HG02763 (cell line): ENCODE results near the gene RAD51D.
A peak's percentile ranks its signal among the peaks of the same experiment; 100 is the strongest.
"Not testable (repeated sequence)": the region's sequence is repeated elsewhere in the genome, so short reads cannot be mapped to it uniquely, and the experiment has no call there.

Experiments used
- ATAC-seq: cut with Tn5 transposase; IDR thresholded peaks from one replicate; pipeline ENCODE4 v1.9.1; 2021; ENCODE audit warnings: mild to moderate bottlenecking, moderate library complexity; ENCODE audit not compliant: unreplicated experiment

Gene RAD51D

DNA sequence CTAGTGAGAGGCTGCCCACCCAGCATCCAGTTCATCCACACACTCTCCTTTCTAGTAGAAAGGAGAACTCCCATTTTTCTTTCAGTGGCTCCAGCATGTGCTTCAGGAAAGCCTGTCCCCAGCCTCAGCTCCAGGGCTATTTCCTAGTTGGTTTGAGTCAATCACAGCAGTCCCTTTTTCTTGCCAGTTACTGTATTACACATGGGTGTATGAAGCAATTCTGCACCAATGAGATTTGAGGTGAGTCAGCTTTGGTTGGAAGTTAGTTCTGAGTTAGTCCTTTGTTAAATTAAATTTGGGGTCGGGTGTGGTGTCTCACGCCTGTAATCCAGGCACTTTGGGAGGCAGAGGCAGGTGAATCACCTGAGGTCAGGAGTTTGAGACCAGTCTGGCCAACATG lies 24.8 kb downstream of the RAD51D start:
- no peak for ATAC-seq

DNA sequence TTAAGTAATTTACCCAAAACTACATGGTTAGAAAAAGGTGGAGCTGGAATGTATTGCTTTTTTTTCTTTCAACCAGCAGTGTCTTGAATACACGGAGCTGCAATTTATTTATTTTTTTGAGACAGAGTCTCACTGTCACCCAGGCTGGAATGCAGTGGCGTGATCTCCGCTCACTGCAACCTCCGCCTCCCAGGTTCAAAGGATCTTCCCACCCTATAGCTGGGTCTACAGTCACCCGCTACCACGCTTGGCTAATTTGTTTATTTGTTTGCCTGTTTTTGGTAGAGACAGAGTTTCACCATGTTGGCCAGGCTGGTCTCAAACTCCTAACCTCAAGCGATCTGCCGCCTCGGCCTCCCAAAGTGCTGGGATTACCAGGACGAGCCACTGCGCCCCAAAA lies 29.0 kb downstream of the RAD51D start:
- not testable (repeated sequence) for ATAC-seq

DNA sequence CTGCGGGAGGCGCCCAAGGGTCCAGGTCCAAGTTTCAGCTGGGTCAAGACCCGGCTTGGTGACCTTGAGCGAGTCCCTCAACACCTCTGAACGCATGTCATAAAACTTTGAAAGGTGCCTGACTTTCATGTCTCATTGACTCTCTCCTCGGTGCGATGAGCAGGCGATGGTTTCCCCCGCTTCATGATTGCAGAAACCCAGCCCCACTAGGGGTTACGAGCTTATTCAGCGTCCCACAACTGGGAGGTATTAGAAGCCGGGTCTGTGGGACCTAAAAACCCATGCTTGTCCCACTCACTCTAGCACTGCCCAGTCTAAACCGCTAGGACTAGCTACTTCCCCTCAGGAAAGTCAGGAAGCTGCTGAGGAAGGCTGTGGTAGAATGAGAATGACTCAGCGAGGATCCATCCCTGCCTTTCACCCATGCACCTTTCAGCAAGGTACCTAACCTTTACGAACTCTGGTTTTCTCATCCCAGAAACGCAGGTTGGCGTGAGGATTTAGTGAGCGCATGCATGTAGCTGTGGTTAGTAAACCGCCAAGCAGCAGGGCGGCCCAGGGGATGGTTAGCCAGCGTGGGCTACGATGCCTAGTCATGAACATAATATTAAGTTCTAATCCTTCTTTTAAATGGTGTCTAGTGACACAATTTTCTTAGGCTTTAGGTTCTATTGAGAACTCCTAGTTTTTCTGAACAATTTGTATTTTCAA lies 29.9 kb downstream of the RAD51D start:
- ATAC-seq, result peak; percentile 7

DNA sequence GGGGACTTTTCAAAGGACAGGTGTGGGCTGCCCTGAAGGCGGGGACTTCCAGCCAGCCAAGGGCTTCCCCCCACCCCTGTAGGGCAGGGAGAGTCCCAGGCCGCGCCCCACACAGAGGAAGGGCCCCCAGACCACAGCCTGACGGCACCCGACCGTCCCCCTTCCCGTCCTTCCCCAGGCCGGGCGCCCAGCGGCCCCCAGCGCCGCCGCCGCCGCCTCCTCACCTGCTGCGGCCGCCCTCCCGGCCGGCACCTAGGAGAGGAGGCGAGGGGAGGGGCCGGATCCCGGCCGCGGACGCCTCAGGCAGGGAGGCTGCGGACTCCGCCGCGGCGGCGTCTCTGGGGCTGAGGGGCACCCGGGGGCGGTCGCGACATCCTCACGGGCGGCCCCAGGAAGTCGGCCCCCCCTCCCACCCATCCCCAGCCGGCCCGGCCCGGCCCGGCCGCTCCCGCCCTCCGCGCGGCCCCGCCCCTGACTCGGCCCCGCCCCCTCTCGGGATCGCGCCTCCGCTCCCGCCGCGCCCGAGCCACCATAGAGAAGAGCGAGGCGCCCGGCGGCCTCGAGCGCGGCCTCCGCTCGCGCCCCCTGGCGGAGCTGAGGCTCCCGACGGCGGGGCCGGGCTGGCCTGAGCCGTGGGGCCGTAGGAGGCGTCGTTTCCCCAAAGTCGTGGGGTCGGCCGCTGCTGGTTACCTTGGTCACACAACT lies 30.6 kb downstream of the RAD51D start:
- ATAC-seq, result peak; percentile 72

DNA sequence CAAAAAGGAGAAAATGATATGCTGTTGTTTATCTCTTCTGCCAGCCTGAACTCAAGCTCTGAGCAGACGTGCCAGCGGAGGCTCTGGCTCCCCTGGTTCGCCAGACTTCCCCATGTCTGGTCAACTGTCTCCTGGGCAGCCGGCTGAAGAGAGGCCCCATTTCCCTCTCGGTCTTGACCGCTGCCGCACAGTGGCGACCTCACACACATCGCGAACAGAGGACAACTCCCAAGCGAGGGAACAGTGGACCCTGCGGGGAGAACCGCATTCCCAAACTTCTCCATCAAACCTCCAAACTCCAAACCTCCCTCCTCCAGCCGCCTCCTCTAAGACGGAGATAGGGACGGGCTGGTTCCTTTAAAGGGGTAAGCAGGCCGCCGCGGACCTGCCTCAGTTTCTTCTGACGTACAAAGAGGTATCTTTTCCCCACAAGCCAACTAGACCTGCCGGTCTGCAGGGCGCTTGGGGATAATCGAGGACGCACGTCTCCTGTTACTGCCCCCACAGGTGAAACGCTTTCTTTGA lies 31.2 kb downstream of the RAD51D start:
- ATAC-seq, result no peak

DNA sequence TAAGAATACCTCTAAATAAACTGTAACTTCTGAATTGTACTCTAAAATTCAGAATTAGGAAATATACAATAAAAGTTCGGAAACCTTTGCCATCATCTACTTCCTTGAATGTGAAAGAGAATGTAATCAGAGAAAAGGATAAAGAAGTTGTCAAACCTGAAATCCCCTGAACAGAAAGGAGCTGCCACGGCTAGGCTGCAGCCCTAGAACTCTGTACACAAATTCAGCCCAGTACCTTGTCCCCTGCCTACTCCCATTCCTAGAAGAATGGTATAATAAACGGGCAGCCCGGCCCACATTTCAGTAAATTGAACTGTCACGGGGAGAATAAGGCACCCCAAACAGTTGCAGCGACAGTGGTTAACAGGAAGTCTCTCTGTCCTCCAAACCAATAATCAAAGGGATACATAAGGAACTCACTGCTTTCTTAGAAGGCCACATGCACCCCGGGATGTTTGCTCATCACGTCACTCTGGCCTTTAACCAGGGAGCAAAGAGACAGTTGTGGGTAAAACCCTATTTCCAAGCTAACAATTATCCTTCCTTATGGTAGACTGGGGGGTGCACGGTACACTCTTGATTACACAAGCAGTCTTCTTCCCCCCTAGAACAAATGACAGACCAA lies 31.8 kb downstream of the RAD51D start:
- no peak for ATAC-seq

DNA sequence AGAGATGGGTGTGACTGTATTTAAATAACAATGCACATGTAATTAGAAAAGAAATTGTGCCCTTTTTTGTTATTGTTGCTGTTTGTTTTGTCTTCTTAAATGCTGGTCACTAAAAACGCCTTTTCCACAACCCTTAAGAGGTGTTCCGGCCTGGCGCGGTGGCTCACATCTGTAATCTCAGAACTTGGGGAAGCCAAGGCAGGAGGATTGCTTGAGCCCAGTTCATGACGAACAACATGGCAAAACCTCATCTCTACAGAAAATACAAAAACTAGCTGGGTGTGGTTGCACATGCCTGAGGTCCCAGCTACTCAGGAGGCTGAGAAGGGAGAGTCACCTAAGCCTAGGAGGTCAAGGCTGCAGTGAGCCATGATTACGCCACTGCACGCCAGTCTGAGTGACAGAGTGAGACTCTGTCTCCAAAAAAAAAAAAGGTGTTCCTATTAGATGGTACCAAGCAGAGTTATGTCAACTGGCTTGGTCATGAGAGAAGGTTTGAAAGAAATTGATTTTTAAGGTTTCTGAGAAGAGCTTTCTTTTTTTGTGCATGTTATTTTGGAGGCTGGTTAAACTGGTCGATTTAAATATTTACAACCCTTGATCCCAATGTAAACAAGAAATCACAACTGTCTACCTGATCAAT lies 32.6 kb downstream of the RAD51D start:
- no peak for ATAC-seq

DNA sequence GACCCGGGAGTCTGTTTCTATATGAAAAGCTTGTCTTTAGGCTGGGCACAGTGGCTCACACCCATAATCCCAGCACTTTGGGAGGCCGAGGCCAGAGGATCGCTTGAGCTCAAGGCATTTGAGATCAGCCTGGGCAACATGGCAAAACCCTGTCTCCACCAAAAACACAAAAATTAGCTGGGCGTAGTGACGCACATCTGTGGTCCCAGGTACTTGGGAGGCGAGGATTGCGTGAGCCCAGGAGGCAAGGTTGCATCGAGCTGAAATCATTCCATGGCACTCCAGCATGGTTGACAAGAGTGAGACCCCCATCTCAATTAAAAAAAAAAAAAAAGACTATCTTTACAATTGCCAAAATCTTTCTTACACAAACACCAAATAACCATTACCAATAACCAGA lies 33.5 kb downstream of the RAD51D start:
- no peak for ATAC-seq

DNA sequence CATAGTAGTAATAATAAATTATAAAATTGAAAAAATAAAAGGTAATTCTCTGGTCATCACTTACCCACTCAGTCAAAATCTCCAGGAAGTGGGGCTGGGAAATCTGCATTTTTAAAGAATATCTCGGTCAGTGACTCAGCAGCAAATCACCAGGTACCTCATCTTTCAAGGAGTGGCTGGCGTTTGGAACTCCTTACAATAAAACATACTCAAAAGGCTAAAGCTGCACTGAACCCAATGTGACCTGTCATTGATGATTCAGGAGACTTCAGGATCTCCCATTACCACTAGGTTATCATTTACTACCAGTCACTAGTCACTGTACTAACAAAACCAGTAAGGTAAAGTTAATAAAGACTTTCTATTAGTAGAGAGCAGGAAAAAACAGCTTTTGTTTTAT lies 34.7 kb downstream of the RAD51D start:
- ATAC-seq, result no peak

DNA sequence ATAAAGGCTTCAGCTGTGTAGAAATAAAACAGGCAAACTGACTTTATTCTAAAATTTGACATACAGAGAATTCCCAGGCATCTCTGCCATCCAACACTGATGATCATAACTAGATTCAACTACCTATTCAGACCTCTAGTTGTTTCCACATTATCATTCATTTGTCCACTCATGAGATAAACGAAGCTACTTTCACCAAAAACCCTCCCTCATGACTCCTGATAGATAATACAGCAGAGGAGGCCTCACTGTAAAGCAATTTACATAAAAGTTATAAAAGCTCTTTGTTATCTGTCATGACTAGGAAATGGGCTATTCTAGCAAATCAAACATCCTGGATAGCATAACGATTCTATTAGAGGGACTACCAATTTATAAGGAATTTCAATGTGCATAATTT lies 36.6 kb downstream of the RAD51D start:
- ATAC-seq, result no peak

DNA sequence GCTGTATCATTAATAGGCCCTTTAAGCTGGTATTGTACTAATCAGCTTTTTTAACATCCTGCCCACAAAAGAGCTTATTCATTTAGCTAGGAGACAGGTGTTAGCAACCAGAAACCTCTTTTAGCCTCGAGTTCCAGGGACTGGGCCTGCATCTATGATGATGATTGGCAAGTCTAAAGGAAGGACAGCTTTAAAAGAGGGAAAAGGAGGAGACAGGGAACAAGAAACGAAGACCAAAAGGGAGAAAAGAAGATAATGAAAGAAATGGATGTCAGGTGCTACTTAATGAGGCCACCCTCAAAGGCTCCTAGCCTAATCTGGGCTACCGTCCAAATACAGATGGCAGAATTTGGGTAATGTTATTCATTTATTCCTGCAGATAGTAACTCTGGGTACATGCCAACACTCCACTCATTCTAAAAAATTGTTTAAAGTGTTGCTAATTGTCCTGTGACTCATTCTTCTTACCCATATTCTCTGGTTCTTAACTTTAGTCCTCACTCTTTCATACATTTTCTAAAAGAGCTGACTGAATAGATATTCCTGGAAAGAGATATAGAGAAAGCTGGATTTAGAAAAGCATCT lies 37.5 kb downstream of the RAD51D start:
- ATAC-seq, result no peak

DNA sequence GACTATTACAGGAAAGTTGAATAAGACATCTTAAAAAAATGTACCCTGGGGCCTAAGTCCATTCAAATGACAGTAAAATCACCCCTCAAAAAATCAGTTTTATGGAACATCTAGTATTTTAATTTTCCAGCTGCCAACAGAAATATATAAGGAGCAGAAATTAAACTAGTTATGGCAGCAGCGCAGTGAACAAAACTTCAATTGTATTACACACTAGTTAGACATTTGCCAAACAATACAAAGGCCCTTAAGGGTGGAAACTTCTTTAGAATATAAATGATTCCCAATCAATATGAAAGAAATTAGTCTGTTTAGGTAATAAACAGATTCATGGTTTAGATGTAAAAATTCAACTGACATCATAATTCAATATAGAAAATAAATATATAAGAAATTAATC lies 38.0 kb downstream of the RAD51D start:
- ATAC-seq, result no peak

DNA sequence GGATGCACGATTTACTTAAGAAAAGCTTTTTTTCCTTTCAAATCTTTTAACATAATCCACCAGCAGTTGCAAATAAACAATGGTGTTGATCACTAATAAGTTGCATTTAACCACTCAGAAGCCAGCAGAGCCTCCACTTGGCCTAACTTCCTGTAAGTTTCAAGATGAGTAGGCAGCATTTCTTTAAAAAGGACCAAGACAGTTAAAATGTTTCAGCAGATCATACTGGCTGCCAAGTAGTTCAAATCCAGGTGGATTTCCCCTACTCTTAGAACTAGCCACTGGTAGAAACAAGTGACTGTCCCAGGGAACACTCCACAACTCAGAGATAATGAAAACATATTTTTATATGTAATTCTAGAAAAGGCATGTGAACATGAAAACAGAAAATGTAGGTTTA lies 39.1 kb downstream of the RAD51D start:
- peak; percentile 62 for ATAC-seq

DNA sequence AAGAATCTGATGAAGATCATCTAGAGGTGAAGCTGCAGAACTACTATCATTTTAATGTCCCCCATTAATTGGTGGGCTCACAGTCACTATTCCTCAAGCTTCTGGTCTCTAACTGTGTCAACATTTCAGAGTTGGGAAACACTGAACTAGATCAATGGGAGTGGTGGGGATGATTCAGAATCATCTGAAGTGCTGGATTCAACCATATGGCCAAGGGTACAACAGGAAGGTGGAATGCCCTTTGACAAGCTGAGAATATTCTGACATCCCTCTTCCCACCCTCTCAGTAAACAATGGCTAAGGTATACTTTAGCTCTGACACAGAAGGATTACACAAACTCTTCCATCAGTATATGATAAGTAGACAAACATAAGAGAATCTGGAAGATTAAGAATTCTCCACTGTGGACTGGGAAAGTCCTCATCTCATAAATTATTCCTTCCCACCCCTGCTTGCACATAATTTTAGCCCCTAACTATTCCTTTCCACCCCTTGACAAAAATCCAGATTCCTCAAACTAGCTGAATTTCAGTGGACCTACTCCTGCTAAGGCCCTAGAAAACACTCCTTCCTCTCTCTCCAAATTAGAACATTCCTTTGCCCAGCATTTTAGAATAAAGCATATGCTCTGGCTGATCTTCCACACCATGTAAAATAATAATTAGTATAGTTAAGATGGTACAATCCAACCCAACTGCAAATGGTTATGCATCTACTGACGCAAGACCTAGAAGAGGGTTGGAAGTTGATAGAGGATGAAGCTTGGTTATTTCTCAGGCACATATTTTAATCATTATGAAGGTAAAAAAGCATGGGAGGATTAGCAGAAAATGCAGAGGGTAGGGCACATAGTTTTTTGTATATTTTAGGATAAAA lies 39.9 kb downstream of the RAD51D start:
- ATAC-seq, result no peak

DNA sequence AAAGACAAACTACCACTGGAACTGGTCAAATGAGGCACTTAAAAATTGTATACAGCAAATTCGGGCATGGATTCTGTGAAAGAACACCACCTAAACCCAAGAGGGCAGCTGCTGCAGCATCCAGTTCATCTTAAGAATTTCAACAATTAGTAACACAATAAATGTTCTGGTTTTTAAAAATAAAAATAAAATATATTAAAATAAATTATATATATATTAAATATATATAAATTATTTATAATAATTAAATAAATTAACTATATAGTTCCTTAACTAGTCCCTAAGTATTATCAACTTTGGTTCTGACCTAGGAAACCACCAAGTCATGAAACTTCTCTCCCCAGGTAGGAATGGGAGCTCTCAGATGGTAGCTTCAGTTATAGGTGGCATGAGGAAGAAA lies 42.8 kb downstream of the RAD51D start:
- no peak for ATAC-seq

DNA sequence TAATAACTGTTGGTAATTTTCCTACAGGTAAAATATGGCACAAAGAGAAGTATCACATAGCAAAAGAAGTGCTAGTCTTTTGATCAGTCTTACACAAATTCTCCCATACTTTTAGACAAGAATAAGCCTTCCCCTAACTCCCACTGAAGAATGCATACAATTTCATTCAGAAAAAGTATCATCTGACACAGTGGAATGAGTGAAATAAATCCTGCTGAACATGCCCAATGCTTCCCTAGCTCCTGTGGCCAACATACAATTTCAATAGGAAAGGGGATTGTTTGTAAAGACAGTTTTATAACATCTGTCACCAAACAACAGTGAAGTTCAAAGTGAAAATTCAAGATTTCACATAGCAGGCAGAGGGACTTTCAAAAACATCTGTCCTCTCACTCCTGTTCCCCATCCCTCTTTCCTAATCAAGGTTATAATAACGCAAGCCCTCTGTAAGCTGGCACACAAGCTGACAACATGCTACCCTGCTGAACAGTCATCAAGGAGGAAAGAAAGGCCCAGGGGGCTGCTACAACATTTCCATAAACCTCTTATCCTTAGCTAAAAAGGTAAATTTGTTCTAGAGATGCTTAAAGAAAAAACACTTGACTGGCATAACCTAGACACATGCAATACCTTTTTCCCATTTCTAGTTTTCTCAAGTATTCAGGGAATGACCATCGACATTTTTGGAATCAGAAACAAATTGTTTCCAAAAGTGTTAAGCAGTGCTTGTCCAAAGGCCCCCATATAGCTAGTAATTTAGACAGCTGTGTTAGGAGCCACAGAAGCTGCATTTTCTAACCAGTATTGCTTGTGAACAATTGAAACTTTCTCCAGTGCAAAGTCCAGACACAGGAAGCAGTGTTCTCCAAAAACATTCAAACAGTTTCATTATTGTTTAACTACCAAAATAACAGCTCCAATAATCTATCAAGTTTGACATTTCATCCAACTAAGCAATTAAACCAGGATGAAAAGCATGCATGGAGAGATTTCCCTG lies 44.7 kb downstream of the RAD51D start:
- no peak for ATAC-seq

DNA sequence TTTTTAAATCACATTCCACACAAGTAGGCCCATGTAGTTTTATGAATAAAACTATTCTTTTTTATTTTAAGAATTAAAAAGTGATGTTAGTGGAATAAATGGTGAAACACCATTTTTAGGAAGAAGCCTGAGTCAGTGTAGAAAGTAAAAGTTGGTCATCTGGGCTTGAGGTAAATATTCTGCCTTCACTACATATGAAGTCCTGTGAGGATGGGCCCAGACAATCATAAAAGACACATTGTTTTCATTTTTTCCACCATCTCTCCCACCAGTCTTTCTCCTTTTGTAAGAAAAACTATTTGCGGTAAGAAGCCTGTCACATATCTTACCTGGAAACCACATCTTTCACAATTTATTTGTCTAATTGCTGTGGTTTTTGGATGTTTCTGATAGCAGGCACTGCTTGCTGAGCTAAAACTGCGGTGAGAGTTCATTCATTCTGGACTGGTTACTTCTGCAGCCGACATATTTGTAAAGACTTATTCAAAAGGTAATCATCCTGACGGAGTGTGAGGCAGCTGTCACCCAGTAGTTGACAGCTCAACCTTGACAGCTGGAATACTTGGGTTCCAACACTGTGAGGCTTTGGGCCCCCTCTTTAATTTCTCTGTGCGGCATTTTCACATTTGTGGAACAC lies 45.6 kb downstream of the RAD51D start:
- no peak for ATAC-seq

DNA sequence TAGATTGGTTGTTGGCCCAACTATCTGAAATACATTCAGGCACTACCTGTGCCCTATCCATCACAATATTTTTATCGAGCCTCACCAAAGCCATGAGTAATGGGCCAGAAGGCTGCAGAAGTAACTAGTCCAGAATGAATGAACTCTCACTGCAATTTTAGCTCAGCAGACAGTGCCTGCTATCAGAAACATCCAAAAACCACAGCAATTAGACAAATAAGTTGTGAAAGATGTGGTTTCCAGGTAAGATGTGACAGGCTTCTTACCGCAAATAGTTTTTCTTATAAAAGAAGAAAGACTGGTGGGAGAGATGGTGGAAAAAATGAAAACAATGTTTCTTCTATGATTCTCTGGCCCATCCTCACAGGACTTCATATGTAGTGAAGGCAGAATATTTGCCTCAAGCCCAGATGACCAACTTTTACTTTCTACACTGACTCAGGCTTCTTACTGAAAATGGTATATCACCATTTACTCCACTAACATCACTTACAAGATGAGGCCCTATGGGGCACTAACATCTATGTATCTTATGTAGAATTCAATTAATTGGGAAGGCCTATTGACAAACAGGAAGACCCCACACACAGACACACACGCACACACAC lies 46.4 kb downstream of the RAD51D start:
- ATAC-seq, result no peak
